ENCODE measurements around the gene CSMD2.

DNA sequence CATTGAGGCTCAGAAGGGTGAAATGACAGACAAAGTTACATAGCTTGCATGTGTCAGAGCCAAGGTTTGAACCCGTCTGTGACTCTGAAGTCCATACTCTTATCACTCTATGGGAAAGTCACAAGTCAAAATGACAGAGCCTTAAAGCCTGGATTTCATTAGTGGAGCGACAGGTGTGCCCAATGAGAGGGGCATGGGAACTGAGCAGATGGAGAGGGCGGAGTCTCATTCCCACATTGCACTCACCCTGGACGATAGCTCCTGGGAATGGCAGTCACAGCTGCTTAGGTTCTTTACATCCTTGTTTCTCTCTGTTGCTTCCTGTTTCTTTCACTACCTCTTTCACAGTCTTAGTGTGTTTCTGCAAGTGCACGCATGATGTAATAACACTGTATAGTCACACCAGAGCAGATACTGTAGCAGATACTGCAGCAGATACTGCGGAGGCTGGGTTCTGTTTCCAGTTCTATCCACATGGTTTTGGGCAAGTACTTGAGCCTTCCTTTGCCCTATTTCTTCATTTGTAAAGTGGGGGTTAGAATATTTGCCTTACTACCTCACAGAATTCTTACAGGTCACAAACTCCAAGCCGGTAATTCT is 565.4 kb downstream of the CSMD2 start:
- TF ChIP-seq, protein P1, sequence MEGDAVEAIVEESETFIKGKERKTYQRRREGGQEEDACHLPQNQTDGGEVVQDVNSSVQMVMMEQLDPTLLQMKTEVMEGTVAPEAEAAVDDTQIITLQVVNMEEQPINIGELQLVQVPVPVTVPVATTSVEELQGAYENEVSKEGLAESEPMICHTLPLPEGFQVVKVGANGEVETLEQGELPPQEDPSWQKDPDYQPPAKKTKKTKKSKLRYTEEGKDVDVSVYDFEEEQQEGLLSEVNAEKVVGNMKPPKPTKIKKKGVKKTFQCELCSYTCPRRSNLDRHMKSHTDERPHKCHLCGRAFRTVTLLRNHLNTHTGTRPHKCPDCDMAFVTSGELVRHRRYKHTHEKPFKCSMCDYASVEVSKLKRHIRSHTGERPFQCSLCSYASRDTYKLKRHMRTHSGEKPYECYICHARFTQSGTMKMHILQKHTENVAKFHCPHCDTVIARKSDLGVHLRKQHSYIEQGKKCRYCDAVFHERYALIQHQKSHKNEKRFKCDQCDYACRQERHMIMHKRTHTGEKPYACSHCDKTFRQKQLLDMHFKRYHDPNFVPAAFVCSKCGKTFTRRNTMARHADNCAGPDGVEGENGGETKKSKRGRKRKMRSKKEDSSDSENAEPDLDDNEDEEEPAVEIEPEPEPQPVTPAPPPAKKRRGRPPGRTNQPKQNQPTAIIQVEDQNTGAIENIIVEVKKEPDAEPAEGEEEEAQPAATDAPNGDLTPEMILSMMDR (IDR thresholded peaks at IDR 0.05; ENCODE audit: insufficient read depth, low read length, poor library complexity, severe bottlenecking): no peak
- TF ChIP-seq EZH2phosphoT487 (conservative IDR thresholded peaks at IDR 0.05; ENCODE audit: low read length): no peak
